H1 (cell line): Measurements from ENCODE around the gene ASRGL1. TPM values are rescaled to one million over a fixed set of nuclear protein-coding genes. Genes with fewer than 3 reads are reported as not detected.

Experiments used
- BACH1 ChIP-seq: IDR thresholded peaks from 2 replicates; pipeline ENCODE4 v1.6.1; 2012; ENCODE audit warnings: low read length, improper control_type of control experiment
- GABPA ChIP-seq: IDR thresholded peaks from 2 replicates; pipeline ENCODE4 v1.6.1; 2011; ENCODE audit warnings: mild to moderate bottlenecking, low read length, moderate library complexity, borderline replicate concordance; ENCODE audit not compliant: insufficient read depth
- GTF2F1 ChIP-seq: IDR thresholded peaks from 2 replicates; pipeline ENCODE4 v1.6.1; 2012; ENCODE audit warnings: low read depth, low read length, improper control_type of control experiment, borderline replicate concordance
- NANOG ChIP-seq: IDR thresholded peaks from 2 replicates; pipeline ENCODE4 v1.6.1; 2011; ENCODE audit warnings: low read length, low read depth, mild to moderate bottlenecking, inconsistent platforms; ENCODE audit not compliant: insufficient read depth, poor library complexity, severe bottlenecking
- RBBP5 ChIP-seq: IDR thresholded peaks from 2 replicates; pipeline ENCODE4 v1.7.1; 2012; ENCODE audit warnings: low read depth, mild to moderate bottlenecking, inconsistent platforms, low read length, moderate library complexity, borderline replicate concordance
- polyA plus RNA-seq, 7 experiments: library from polyadenylated mRNA; depleted of rRNA in 3 of 7; stranded (reverse) in 5 of 7; unstranded in 2 of 7; fragments of >200 nt in 5 of 7; fragments of 200-250 nt in 2 of 7; gene quantifications; 1 replicate in 5 of 7; 2 replicates in 1 of 7; 4 replicates in 1 of 7; pipeline versions ENCODE4 v1.2.1 to v1.2.3, GENCODE V29; 2011 to 2013; ENCODE audit warnings: missing spikeins in 2 of 7, mixed read lengths in 2 of 7
- total RNA-seq: library from RNA; stranded (reverse); fragmentation: NEBNext Ultra II Directional; extraction: Animal tissue kit (Norgen Biotek cat#: 25700); gene quantifications from 2 replicates; pipeline ENCODE4 v1.2.1, GENCODE V29; 2021
- TF ChIP-seq, protein P1 (sequence below): fragments of 300-600 bp; sonication (generic); IDR thresholded peaks from 2 replicates; pipeline ENCODE4 v1.7.1; 2012; ENCODE audit warnings: low read length, moderate library complexity, mild to moderate bottlenecking, inconsistent platforms; ENCODE audit not compliant: insufficient replicate concordance
- TF ChIP-seq, protein P2 (sequence below): IDR thresholded peaks from 2 replicates; pipeline ENCODE4 v1.6.1; 2011; ENCODE audit warnings: low read length, improper control_type of control experiment

ASRGL1 gene
- total and polyA plus RNA-seq, 2 of the 8 experiments (the other 6 are each of a cell fraction or from before 2014, with no cell fraction given), result 19.9 to 23.5 TPM

DNA sequence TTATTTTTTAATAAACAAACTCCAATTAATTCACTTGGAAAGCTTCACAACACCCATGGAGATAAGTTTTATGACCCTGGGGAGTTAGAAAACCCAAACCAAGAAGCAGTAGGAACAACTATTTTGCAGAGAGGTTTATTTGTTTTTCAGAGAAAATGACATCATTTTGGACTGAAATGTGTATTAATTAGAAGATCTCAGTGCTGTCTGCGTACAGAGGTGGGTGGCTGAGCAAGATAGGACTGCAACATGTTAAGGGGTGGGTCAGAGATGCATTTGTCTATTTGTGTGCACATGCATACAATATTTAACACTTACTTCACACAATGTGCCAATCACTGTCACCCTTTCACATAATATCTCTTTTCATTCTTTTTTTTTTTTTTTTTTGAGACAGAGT is 82.7 kb downstream of the ASRGL1 start (continued):
- TF ChIP-seq, protein P1, sequence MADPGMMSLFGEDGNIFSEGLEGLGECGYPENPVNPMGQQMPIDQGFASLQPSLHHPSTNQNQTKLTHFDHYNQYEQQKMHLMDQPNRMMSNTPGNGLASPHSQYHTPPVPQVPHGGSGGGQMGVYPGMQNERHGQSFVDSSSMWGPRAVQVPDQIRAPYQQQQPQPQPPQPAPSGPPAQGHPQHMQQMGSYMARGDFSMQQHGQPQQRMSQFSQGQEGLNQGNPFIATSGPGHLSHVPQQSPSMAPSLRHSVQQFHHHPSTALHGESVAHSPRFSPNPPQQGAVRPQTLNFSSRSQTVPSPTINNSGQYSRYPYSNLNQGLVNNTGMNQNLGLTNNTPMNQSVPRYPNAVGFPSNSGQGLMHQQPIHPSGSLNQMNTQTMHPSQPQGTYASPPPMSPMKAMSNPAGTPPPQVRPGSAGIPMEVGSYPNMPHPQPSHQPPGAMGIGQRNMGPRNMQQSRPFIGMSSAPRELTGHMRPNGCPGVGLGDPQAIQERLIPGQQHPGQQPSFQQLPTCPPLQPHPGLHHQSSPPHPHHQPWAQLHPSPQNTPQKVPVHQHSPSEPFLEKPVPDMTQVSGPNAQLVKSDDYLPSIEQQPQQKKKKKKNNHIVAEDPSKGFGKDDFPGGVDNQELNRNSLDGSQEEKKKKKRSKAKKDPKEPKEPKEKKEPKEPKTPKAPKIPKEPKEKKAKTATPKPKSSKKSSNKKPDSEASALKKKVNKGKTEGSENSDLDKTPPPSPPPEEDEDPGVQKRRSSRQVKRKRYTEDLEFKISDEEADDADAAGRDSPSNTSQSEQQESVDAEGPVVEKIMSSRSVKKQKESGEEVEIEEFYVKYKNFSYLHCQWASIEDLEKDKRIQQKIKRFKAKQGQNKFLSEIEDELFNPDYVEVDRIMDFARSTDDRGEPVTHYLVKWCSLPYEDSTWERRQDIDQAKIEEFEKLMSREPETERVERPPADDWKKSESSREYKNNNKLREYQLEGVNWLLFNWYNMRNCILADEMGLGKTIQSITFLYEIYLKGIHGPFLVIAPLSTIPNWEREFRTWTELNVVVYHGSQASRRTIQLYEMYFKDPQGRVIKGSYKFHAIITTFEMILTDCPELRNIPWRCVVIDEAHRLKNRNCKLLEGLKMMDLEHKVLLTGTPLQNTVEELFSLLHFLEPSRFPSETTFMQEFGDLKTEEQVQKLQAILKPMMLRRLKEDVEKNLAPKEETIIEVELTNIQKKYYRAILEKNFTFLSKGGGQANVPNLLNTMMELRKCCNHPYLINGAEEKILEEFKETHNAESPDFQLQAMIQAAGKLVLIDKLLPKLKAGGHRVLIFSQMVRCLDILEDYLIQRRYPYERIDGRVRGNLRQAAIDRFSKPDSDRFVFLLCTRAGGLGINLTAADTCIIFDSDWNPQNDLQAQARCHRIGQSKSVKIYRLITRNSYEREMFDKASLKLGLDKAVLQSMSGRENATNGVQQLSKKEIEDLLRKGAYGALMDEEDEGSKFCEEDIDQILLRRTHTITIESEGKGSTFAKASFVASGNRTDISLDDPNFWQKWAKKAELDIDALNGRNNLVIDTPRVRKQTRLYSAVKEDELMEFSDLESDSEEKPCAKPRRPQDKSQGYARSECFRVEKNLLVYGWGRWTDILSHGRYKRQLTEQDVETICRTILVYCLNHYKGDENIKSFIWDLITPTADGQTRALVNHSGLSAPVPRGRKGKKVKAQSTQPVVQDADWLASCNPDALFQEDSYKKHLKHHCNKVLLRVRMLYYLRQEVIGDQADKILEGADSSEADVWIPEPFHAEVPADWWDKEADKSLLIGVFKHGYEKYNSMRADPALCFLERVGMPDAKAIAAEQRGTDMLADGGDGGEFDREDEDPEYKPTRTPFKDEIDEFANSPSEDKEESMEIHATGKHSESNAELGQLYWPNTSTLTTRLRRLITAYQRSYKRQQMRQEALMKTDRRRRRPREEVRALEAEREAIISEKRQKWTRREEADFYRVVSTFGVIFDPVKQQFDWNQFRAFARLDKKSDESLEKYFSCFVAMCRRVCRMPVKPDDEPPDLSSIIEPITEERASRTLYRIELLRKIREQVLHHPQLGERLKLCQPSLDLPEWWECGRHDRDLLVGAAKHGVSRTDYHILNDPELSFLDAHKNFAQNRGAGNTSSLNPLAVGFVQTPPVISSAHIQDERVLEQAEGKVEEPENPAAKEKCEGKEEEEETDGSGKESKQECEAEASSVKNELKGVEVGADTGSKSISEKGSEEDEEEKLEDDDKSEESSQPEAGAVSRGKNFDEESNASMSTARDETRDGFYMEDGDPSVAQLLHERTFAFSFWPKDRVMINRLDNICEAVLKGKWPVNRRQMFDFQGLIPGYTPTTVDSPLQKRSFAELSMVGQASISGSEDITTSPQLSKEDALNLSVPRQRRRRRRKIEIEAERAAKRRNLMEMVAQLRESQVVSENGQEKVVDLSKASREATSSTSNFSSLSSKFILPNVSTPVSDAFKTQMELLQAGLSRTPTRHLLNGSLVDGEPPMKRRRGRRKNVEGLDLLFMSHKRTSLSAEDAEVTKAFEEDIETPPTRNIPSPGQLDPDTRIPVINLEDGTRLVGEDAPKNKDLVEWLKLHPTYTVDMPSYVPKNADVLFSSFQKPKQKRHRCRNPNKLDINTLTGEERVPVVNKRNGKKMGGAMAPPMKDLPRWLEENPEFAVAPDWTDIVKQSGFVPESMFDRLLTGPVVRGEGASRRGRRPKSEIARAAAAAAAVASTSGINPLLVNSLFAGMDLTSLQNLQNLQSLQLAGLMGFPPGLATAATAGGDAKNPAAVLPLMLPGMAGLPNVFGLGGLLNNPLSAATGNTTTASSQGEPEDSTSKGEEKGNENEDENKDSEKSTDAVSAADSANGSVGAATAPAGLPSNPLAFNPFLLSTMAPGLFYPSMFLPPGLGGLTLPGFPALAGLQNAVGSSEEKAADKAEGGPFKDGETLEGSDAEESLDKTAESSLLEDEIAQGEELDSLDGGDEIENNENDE, result no peak
- no peak for TF ChIP-seq NANOG
- TF ChIP-seq GABPA, result no peak
- TF ChIP-seq RBBP5, result no peak
- TF ChIP-seq, protein P2, sequence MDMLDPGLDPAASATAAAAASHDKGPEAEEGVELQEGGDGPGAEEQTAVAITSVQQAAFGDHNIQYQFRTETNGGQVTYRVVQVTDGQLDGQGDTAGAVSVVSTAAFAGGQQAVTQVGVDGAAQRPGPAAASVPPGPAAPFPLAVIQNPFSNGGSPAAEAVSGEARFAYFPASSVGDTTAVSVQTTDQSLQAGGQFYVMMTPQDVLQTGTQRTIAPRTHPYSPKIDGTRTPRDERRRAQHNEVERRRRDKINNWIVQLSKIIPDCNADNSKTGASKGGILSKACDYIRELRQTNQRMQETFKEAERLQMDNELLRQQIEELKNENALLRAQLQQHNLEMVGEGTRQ, result no peak
- no peak for TF ChIP-seq BACH1
- TF ChIP-seq GTF2F1, result no peak
